ENCODE data around the gene LITAFD. TPM values are rescaled to one million over a fixed set of nuclear protein-coding genes. Genes with fewer than 3 reads are reported as not detected.

The LITAFD gene
- total RNA-seq, 2 experiments from 2014 or later = not detected

GRCh38 chr16:8877894-8878522 is 4.1 kb upstream of the LITAFD start:
- Mint-ChIP-seq H3K4me3 (no peak overlapping the region), H3K27ac (no peak overlapping the region), H3K27me3 (no peaks in the 10 kb centered on the region), H3K36me3 (no peaks in the 10 kb centered on the region), H3K4me1 (peaks cover 8% of the 10 kb centered on the region), H3K9me3 (no peaks in the 10 kb centered on the region)
- no peak for DNase-seq

- Mint-ChIP-seq H3K9me3 (no peaks in the 10 kb centered on the region), H3K36me3 (no peaks in the 10 kb centered on the region), H3K4me3 (no peak overlapping the region), H3K27ac (no peak overlapping the region), H3K4me1 (peaks cover 8% of the 10 kb centered on the region), H3K27me3 (no peaks in the 10 kb centered on the region)
- no peak for DNase-seq
Measured at GRCh38 chr16:8878523-8878911, 3.6 kb upstream of the LITAFD start.

- no peaks in the 10 kb centered on the region for H3K9me3 Mint-ChIP-seq
- H3K4me1 Mint-ChIP-seq = peaks cover 5% of the 10 kb centered on the region
- no peak for DNase-seq
- peaks cover 6% of the 10 kb centered on the region for H3K27me3 Mint-ChIP-seq
- no peaks in the 10 kb centered on the region for H3K36me3 Mint-ChIP-seq
- H3K4me3 Mint-ChIP-seq = no peak overlapping the region
- H3K27ac Mint-ChIP-seq = no peak overlapping the region
Measured at GRCh38 chr16:8880839-8881510, 1.2 kb upstream of the LITAFD start.

GRCh38 chr16:8882725-8883377 is 700 bp downstream of the LITAFD start:
- no peak overlapping the region for H3K27ac Mint-ChIP-seq

GRCh38 chr16:8885674-8886592 is 3.8 kb downstream of the LITAFD start:
- no peak for DNase-seq
- peaks cover 3% of the 10 kb centered on the region for H3K36me3 Mint-ChIP-seq
- H3K4me3 Mint-ChIP-seq = no peak overlapping the region
- peaks cover 9% of the 10 kb centered on the region for H3K4me1 Mint-ChIP-seq
- peaks cover 7% of the 10 kb centered on the region for H3K27me3 Mint-ChIP-seq
- H3K27ac Mint-ChIP-seq = no peak overlapping the region
- H3K9me3 Mint-ChIP-seq = no peaks in the 10 kb centered on the region

More at GRCh38 chr16:8882725-8883377, 700 bp downstream of the LITAFD start:
- Mint-ChIP-seq H3K27me3 (peaks cover 7% of the 10 kb centered on the region), H3K4me1 (peaks cover 10% of the 10 kb centered on the region), H3K36me3 (no peaks in the 10 kb centered on the region), H3K9me3 (no peaks in the 10 kb centered on the region), H3K4me3 (no peak overlapping the region)
- no peak for DNase-seq

- H3K4me3 Mint-ChIP-seq = no peak overlapping the region
Measured at GRCh38 chr16:8886593-8887430, 4.7 kb downstream of the LITAFD start.

GRCh38 chr16:8887431-8887765 is 5.2 kb downstream of the LITAFD start:
- H3K36me3 Mint-ChIP-seq = peaks cover 11% of the 10 kb centered on the region
- H3K27ac Mint-ChIP-seq = no peak overlapping the region
- no peak overlapping the region for H3K4me3 Mint-ChIP-seq
- no peak for DNase-seq
- H3K9me3 Mint-ChIP-seq = no peaks in the 10 kb centered on the region
- peaks cover 7% of the 10 kb centered on the region for H3K27me3 Mint-ChIP-seq
- peaks cover 11% of the 10 kb centered on the region for H3K4me1 Mint-ChIP-seq

More at GRCh38 chr16:8886593-8887430, 4.7 kb downstream of the LITAFD start:
- Mint-ChIP-seq H3K27ac (no peak overlapping the region), H3K4me1 (peaks cover 9% of the 10 kb centered on the region), H3K9me3 (no peaks in the 10 kb centered on the region), H3K36me3 (peaks cover 8% of the 10 kb centered on the region), H3K27me3 (peaks cover 7% of the 10 kb centered on the region)
- no peak for DNase-seq

GRCh38 chr16:8887952-8888560 is 5.9 kb downstream of the LITAFD start:
- Mint-ChIP-seq H3K27ac (no peak overlapping the region), H3K9me3 (no peaks in the 10 kb centered on the region), H3K4me1 (peaks cover 11% of the 10 kb centered on the region), H3K27me3 (peaks cover 7% of the 10 kb centered on the region), H3K4me3 (no peak overlapping the region), H3K36me3 (peaks cover 11% of the 10 kb centered on the region)
- no peak for DNase-seq

- DNase-seq = no peak
- H3K4me1 Mint-ChIP-seq = peaks cover 11% of the 10 kb centered on the region
- H3K9me3 Mint-ChIP-seq = no peaks in the 10 kb centered on the region
- H3K27me3 Mint-ChIP-seq = peaks cover 7% of the 10 kb centered on the region
- no peak overlapping the region for H3K27ac Mint-ChIP-seq
- H3K36me3 Mint-ChIP-seq = peaks cover 11% of the 10 kb centered on the region
- H3K4me3 Mint-ChIP-seq = no peak overlapping the region
Measured at GRCh38 chr16:8888951-8889892, 7.1 kb downstream of the LITAFD start.

GRCh38 chr16:8889893-8890548 is 7.9 kb downstream of the LITAFD start:
- H3K27me3 Mint-ChIP-seq = peaks cover 7% of the 10 kb centered on the region
- H3K27ac Mint-ChIP-seq = no peak overlapping the region

GRCh38 chr16:8890549-8890921 is 8.4 kb downstream of the LITAFD start:
- H3K27me3 Mint-ChIP-seq = peaks cover 5% of the 10 kb centered on the region
- no peak overlapping the region for H3K4me3 Mint-ChIP-seq
- peak overlapping the region; percentile 54 for H3K27ac Mint-ChIP-seq
- H3K9me3 Mint-ChIP-seq = no peaks in the 10 kb centered on the region
- H3K36me3 Mint-ChIP-seq = peaks cover 22% of the 10 kb centered on the region
- peaks cover 11% of the 10 kb centered on the region for H3K4me1 Mint-ChIP-seq
- no peak for DNase-seq

More at GRCh38 chr16:8889893-8890548, 7.9 kb downstream of the LITAFD start:
- no peaks in the 10 kb centered on the region for H3K9me3 Mint-ChIP-seq
- no peak overlapping the region for H3K4me3 Mint-ChIP-seq
- DNase-seq = no peak
- H3K36me3 Mint-ChIP-seq = peaks cover 17% of the 10 kb centered on the region
- H3K4me1 Mint-ChIP-seq = peaks cover 11% of the 10 kb centered on the region

- no peak for DNase-seq
- H3K9me3 Mint-ChIP-seq = no peaks in the 10 kb centered on the region
- H3K27ac Mint-ChIP-seq = peak overlapping the region; percentile 68
- H3K27me3 Mint-ChIP-seq = no peaks in the 10 kb centered on the region
- peaks cover 3% of the 10 kb centered on the region for H3K4me1 Mint-ChIP-seq
- H3K4me3 Mint-ChIP-seq = no peak overlapping the region
- H3K36me3 Mint-ChIP-seq = peaks cover 25% of the 10 kb centered on the region
Measured at GRCh38 chr16:8892101-8892575, 10.0 kb downstream of the LITAFD start.

All from activated naive CD8-positive, alpha-beta T cell treated with anti-CD3 and anti-CD28 coated beads for 36 hours (primary cell).